Smooth muscle cell (in vitro differentiated cells): ENCODE measurements around the gene MTR. TPM values are rescaled to one million over a fixed set of nuclear protein-coding genes. Genes with fewer than 3 reads are reported as not detected.

ENCODE experiments used
- DNase-seq: peaks from one replicate; lab custom pipeline; 2025; ENCODE audit not compliant: unreplicated experiment; lab: John Stamatoyannopoulos, UW
- H2AFZ ChIP-seq: fragments of 200-600 bp; sonication (generic); 2 replicates; pipeline ENCODE4 v1.6.0; 2016; ENCODE audit warnings: antibody characterized with exemption, low read depth, mild to moderate bottlenecking
- H3F3A ChIP-seq: fragments of 200-600 bp; sonication (generic); 2 replicates; pipeline ENCODE4 v1.6.0; 2017; ENCODE audit warnings: antibody characterized with exemption, low read depth
- H3K27ac ChIP-seq: fragments of 200-600 bp; sonication (generic); 2 replicates; pipeline ENCODE4 v1.5.1; 2016; ENCODE audit warnings: low read depth, mild to moderate bottlenecking
- H3K27me3 ChIP-seq: fragments of 200-600 bp; sonication (generic); 2 replicates; pipeline ENCODE4 v1.6.1; 2016; ENCODE audit warnings: low read depth, mild to moderate bottlenecking
- H3K36me3 ChIP-seq: fragments of 200-600 bp; sonication (generic); 2 replicates; pipeline ENCODE4 v1.5.1; 2016; ENCODE audit warnings: low read depth
- H3K4me1 ChIP-seq: fragments of 200-600 bp; sonication (generic); 2 replicates; pipeline ENCODE4 v1.5.1; 2016; ENCODE audit warnings: low read depth
- H3K4me2 ChIP-seq: fragments of 200-600 bp; sonication (generic); 2 replicates; pipeline ENCODE4 v1.6.0; 2016; ENCODE audit warnings: mild to moderate bottlenecking
- H3K4me3 ChIP-seq: fragments of 200-600 bp; sonication (generic); 2 replicates; pipeline ENCODE4 v1.5.1; 2016; ENCODE audit warnings: mild to moderate bottlenecking
- H3K79me2 ChIP-seq: fragments of 200-600 bp; sonication (generic); 2 replicates; pipeline ENCODE4 v1.6.0; 2016; ENCODE audit warnings: low read depth, mild to moderate bottlenecking
- H3K9ac ChIP-seq: fragments of 200-600 bp; sonication (generic); 2 replicates; pipeline ENCODE4 v1.6.0; 2016; ENCODE audit warnings: low read depth
- H3K9me3 ChIP-seq: fragments of 200-600 bp; sonication (generic); replicated peaks from 2 replicates; pipeline ENCODE4 v1.5.1; 2016; ENCODE audit warnings: low read depth
- H4K20me1 ChIP-seq: fragments of 200-600 bp; sonication (generic); 2 replicates; pipeline ENCODE4 v1.6.0; 2016; ENCODE audit warnings: low read depth
- WGBS: methylation state at CpG from one replicate; pipeline ENCODE4 v1.1.7; 2016; ENCODE audit warnings: low lambda C conversion rate; 5-methylcytosine and 5-hydroxymethylcytosine counted together
- polyA plus RNA-seq: library from polyadenylated mRNA; unstranded; fragments of >200 nt; fragmentation: Nextera tagmentation; extraction: Ambion mirVana; gene quantifications from 2 replicates; pipeline ENCODE4 v1.2.1, GENCODE V29; 2016
- total RNA-seq: library from RNA; depleted of rRNA; stranded (reverse); fragments of >200 nt; gene quantifications from 2 replicates; pipeline ENCODE4 v1.2.3, GENCODE V29; 2014
- TF ChIP-seq, protein P1 (sequence below): fragments of 200-600 bp; sonication (generic); IDR thresholded peaks from 2 replicates; pipeline ENCODE4 v1.5.1; 2017; ENCODE audit warnings: borderline replicate concordance, mild to moderate bottlenecking, antibody characterized with exemption; ENCODE audit not compliant: insufficient read depth, poor library complexity, severe bottlenecking

Gene MTR
- total and polyA plus RNA-seq, 2 experiments from 2014 or later: 10.7 to 18.3 TPM

DNA sequence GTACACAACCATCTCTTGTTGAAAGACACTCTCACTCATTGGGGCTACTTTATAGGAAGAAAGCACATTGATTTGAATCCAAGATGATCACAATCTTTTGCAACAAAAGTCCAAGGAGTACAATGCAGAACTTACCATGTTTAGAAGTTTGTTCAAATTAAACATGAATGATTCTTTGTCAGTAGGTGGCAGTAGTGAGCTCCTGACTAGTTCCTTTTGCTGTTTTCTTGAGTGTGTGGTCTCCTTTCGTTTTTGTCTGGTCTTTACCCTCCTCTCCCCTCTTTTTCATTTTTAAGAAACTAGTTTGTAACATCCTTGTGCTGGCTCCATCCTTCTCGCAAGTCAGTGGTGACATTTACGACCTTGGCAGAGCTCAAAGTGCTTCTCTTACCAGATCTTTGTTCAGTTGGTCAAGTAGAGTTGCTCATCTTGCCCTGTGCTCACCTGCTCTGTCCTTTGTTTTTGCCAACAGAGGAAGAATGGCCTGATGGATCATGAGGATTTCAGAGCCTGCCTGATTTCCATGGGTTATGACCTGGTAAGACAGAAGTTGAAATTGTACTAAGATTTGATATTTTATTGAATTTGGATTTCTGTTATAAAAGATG lies 35.7 kb upstream of the MTR start:
- TF ChIP-seq, protein P1, sequence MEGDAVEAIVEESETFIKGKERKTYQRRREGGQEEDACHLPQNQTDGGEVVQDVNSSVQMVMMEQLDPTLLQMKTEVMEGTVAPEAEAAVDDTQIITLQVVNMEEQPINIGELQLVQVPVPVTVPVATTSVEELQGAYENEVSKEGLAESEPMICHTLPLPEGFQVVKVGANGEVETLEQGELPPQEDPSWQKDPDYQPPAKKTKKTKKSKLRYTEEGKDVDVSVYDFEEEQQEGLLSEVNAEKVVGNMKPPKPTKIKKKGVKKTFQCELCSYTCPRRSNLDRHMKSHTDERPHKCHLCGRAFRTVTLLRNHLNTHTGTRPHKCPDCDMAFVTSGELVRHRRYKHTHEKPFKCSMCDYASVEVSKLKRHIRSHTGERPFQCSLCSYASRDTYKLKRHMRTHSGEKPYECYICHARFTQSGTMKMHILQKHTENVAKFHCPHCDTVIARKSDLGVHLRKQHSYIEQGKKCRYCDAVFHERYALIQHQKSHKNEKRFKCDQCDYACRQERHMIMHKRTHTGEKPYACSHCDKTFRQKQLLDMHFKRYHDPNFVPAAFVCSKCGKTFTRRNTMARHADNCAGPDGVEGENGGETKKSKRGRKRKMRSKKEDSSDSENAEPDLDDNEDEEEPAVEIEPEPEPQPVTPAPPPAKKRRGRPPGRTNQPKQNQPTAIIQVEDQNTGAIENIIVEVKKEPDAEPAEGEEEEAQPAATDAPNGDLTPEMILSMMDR: peak; percentile 73
- Histone ChIP-seq H2AFZ (no peak overlapping the region), H3K9ac (no peak overlapping the region), H3F3A (no peaks in the 10 kb centered on the region), H3K4me1 (no peaks in the 10 kb centered on the region), H3K36me3 (no peaks in the 10 kb centered on the region), H3K9me3 (no peaks in the 10 kb centered on the region), H3K27ac (no peak overlapping the region), H3K4me2 (peak overlapping the region; percentile 6), H3K4me3 (no peak overlapping the region), H3K79me2 (no peaks in the 10 kb centered on the region), H3K27me3 (no peaks in the 10 kb centered on the region), H4K20me1 (no peaks in the 10 kb centered on the region)
- DNase-seq: no peak
- 42% methylated on average over 3 of the region's 3 CpGs for WGBS

DNA sequence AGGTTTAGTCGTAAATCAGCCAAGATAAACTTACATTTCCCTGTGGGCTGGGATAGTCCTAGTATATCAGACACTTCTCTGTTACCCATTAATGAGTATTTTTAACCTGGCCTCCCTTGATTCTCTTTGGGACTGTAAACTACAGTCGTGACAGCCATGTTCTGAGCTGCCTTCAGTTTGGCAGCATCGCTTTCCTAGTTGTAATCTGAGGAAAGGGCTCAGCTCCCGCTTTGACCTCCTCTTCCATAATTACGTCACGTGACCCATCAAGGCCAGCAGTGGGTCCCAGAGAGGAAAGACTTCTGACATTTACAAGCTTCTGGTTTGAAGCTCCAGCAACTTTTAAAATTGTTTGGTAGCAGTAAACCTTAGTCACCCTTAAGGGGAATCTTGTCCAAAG lies 34.6 kb upstream of the MTR start:
- H3K27ac ChIP-seq: no peak overlapping the region
- H3F3A ChIP-seq: no peaks in the 10 kb centered on the region
- no peak overlapping the region for H3K4me3 ChIP-seq
- H3K4me2 ChIP-seq: no peak overlapping the region
- no peaks in the 10 kb centered on the region for H3K9me3 ChIP-seq
- H2AFZ ChIP-seq: no peak overlapping the region
- H3K9ac ChIP-seq: no peak overlapping the region
- no peak for DNase-seq
- TF ChIP-seq, protein P1: no peak
- H4K20me1 ChIP-seq: no peaks in the 10 kb centered on the region
- WGBS: 50% methylated on average over 6 of the region's 6 CpGs
- H3K27me3 ChIP-seq: no peaks in the 10 kb centered on the region
- no peaks in the 10 kb centered on the region for H3K79me2 ChIP-seq
- H3K36me3 ChIP-seq: no peaks in the 10 kb centered on the region
- H3K4me1 ChIP-seq: no peaks in the 10 kb centered on the region

DNA sequence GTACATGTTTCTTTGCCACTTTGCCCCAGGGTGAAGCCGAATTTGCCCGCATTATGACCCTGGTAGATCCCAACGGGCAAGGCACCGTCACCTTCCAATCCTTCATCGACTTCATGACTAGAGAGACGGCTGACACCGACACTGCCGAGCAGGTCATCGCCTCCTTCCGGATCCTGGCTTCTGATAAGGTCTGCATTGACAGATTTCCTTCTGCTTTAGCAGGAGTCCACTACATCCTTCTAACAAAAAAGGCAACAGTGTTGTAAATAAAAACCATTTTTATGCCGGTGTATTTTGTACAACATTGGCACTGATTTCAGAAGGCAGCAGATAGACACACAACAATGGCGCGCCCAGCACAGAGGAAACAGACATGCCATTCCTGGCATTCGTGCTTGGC lies 34.1 kb upstream of the MTR start:
- Histone ChIP-seq H4K20me1 (no peaks in the 10 kb centered on the region), H3K36me3 (no peaks in the 10 kb centered on the region), H3K4me3 (no peak overlapping the region), H3K4me2 (no peak overlapping the region), H2AFZ (no peak overlapping the region), H3K4me1 (no peaks in the 10 kb centered on the region), H3K9ac (no peak overlapping the region), H3K79me2 (no peaks in the 10 kb centered on the region), H3K27ac (no peak overlapping the region), H3K27me3 (no peaks in the 10 kb centered on the region), H3F3A (no peaks in the 10 kb centered on the region), H3K9me3 (no peaks in the 10 kb centered on the region)
- no peak for DNase-seq
- TF ChIP-seq, protein P1: no peak
- WGBS: 90% methylated on average over 14 of the region's 14 CpGs
